Measurements from ENCODE around the gene FAM53A. TPM values are rescaled to one million over a fixed set of nuclear protein-coding genes. Genes with fewer than 3 reads are reported as not detected.

FAM53A gene, protein sequence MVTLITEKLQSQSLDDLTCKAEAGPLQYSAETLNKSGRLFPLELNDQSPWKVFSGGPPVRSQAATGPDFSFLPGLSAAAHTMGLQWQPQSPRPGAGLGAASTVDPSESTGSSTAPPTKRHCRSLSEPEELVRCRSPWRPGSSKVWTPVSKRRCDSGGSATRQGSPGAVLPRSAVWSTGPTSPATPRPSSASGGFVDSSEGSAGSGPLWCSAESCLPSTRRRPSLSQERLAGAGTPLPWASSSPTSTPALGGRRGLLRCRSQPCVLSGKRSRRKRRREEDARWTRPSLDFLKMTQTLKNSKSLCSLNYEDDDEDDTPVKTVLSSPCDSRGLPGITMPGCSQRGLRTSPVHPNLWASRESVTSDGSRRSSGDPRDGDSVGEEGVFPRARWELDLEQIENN
- total RNA-seq (2016; rRNA removed; fragmentation: Illumina TruSeq; extraction: Trizol) (0.62 and 1.1 TPM in 2 replicates), polyA plus RNA-seq (2011; rRNA removed) (0.46 and 0.48 TPM in 2 replicates), polyA minus RNA-seq (2011; rRNA and poly(A)+ RNA removed; ENCODE audit: low replicate concordance) (0.62 and 1.6 TPM in 2 replicates), Bru-seq, nascent RNA (percentile 30 among the genes with signal in this experiment), BruChase-seq, experiment 1, labeled RNA remaining after a 6-hour chase (percentile 40 among the genes with signal in this experiment), BruChase-seq, experiment 2, labeled RNA remaining after a 2-hour chase (percentile 35 among the genes with signal in this experiment)
- total RNA-seq (2016; cell fraction: cytosol; rRNA removed; fragmentation: Illumina TruSeq; extraction: Trizol; ENCODE audit: low read depth), result 1.9 TPM in 1 of 2 replicates, not detected in the other
- 0.22 and 0.56 TPM in 2 replicates for total RNA-seq (2016; cell fraction: insoluble cytoplasmic fraction; rRNA removed; fragmentation: Illumina TruSeq; extraction: Trizol)
- total RNA-seq (2016; cell fraction: membrane; rRNA removed; fragmentation: Illumina TruSeq; extraction: Trizol), result 0.83 and 1.1 TPM in 2 replicates
- total RNA-seq (2016; cell fraction: nucleus; rRNA removed; fragmentation: Illumina TruSeq; extraction: Trizol), result 0.43 and 0.44 TPM in 2 replicates
- 0.33 and 0.60 TPM in 2 replicates for polyA plus RNA-seq (2011; cell fraction: cytosol; rRNA removed)
- polyA plus RNA-seq (2011; cell fraction: nucleus; rRNA removed), result 0.69 and 0.85 TPM in 2 replicates
- polyA plus RNA-seq (2012), result 0.20 and 0.35 TPM in 2 replicates
- polyA plus RNA-seq (2016; cell fraction: cytosol; fragmentation: Illumina TruSeq; extraction: Trizol; ENCODE audit: low read depth), result 0.21 and 0.32 TPM in 2 replicates
- polyA plus RNA-seq (2016; cell fraction: insoluble cytoplasmic fraction; fragmentation: Illumina TruSeq; extraction: Trizol; ENCODE audit: low read depth), result 0.46 and 0.47 TPM in 2 replicates
- 0.26 and 0.55 TPM in 2 replicates for polyA plus RNA-seq (2016; cell fraction: membrane; fragmentation: Illumina TruSeq; extraction: Trizol; ENCODE audit: low read depth)
- 0.53 and 0.70 TPM in 2 replicates for polyA plus RNA-seq (2016; cell fraction: nucleus; fragmentation: Illumina TruSeq; extraction: Trizol; ENCODE audit: insufficient read depth, low read depth)
- not detected in 2 replicates for polyA minus RNA-seq (2011; cell fraction: cytosol; rRNA and poly(A)+ RNA removed)
- 0.13 and 0.50 TPM in 2 replicates for polyA minus RNA-seq (2011; cell fraction: nucleus; rRNA and poly(A)+ RNA removed)
- long read RNA-seq, experiment 1, partial matches to known transcripts, result 0 of 1 reads
- long read RNA-seq, experiment 1, other reads (novel, unspliced or antisense), result 1 of 1 reads
- long read RNA-seq, experiment 2, partial matches to known transcripts, result 1 of 4 reads
- long read RNA-seq, experiment 2, other reads (novel, unspliced or antisense), result 3 of 4 reads

DNA sequence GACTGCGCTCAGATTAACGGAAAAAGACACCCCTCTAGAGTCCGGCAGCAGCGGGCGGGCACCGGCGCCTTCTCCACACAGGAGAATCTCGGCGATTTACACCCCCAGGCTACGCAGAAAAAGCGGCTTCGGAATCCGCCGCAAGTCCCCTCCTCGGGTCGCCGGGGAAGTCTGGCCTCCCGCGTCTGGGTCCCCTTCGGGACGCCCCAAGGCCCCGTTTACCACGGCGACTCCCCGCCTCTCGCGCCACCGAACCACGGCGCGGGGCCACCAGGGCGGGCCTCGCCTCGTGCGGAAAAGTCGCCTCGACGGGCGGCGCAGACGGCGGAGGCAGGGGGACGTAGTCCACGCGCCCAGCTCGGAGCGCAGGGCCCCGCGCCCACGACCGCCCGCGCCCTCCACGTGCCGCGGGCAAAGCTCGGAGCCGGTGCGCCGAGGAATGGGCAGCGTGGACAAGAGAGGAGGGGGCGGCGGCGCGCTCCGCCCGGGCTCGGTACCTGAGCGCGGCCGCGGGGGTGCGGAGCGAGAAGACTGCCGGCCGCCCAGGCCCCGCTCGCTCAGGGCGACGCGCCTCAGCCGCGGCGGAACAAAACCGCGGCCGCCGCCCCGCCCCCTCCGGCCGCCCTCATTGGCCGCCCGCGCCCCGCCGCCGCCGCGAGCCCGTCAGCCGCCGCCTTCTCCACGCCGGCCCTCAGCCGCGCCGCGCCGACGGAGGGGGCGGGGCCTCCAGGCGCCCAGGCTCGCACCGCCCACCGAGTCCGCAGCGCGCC, at the start of gene FAM53A:
FAM53A (minus strand) TSS at position 578 of the 770 bp plus-strand sequence. CDS start 15,572 bp downstream, outside the sequence.
- no peak within 1 kb of the TSS for H2AFZ ChIP-seq (ENCODE audit: low read length)
- peak within 1 kb of the TSS; percentile 65 for H3K9ac ChIP-seq (ENCODE audit: insufficient read depth, low read depth, low read length)
- H3K79me2 ChIP-seq (ENCODE audit: insufficient read depth, low read length), result no peaks in the 10 kb centered on the region
- ChIA-PET POLR2A (no interaction called here), CTCF (ENCODE audit: low intra/inter-chr PET ratio, low total read pairs) (no interaction called here)
- no TSS peak for BruUV-seq (replicated peaks)
- WGBS (ENCODE audit: low lambda C conversion rate), result 41% methylated on average over 36 of the region's 118 CpGs
- FAIRE-seq (no peak), ATAC-seq (peak; percentile 77), DNase-seq (ENCODE audit: low spot score) (peak; percentile 58)
- H4K20me1 ChIP-seq (ENCODE audit: insufficient read depth, low read length), result no peaks in the 10 kb centered on the region
- H3K4me2 ChIP-seq (ENCODE audit: low read depth, low read length), result peak within 1 kb of the TSS; percentile 71
- peaks cover 39% of the 10 kb centered on the region for H3K4me1 ChIP-seq (ENCODE audit: insufficient read depth, low read length)
- intact Hi-C loops (cut with micrococcal nuclease; ENCODE audit: unreplicated experiment), result no loop called here
- peak within 1 kb of the TSS; percentile 6 to 68 (median 51); a peak in 4 of 6 replicates for H3K4me3 ChIP-seq (replicated peaks in 1 of 3; ENCODE audit: insufficient read depth in 1 of 3, low read depth in 2 of 3, low read length in 3 of 3)
- in situ Hi-C loops (cut with HindIII; ENCODE audit: extremely low pct_ligation_motif_present, low pct_unique_long_range_greater_than_20kb), result no loop called here
- H3K27ac ChIP-seq (ENCODE audit: extremely low read length, insufficient read depth, low read length), result no peak within 1 kb of the TSS
- H3K9me3 ChIP-seq (ENCODE audit: low read length), result no peaks in the 10 kb centered on the region
- H3K27me3 ChIP-seq (ENCODE audit: control insufficient read depth in 1 of 2, insufficient read depth in 2 of 2, low read length in 2 of 2), result no peaks in the 10 kb centered on the region
- H3K36me3 ChIP-seq (replicated peaks in 1 of 2; ENCODE audit: control insufficient read depth in 1 of 2, insufficient read depth in 2 of 2, low read length in 2 of 2), result no peaks in the 10 kb centered on the region
- TF ChIP-seq RXRA (CRISPR knock-in tag; IDR thresholded peaks at IDR 0.05) (no peak), ZNF678 (CRISPR knock-in tag; IDR thresholded peaks at IDR 0.05) (0 out of 2 replicates have a peak, but pooled peaks have one; percentile 32), TCF7L2 (IDR thresholded peaks at IDR 0.05; ENCODE audit: low read depth, low read length) (no peak), TAF1 (CRISPR knock-in tag; IDR thresholded peaks at IDR 0.05) (no peak), KDM3A (CRISPR knock-in tag; IDR thresholded peaks at IDR 0.05; ENCODE audit: low read depth) (no peak)
- TF ChIP-seq, protein P1, sequence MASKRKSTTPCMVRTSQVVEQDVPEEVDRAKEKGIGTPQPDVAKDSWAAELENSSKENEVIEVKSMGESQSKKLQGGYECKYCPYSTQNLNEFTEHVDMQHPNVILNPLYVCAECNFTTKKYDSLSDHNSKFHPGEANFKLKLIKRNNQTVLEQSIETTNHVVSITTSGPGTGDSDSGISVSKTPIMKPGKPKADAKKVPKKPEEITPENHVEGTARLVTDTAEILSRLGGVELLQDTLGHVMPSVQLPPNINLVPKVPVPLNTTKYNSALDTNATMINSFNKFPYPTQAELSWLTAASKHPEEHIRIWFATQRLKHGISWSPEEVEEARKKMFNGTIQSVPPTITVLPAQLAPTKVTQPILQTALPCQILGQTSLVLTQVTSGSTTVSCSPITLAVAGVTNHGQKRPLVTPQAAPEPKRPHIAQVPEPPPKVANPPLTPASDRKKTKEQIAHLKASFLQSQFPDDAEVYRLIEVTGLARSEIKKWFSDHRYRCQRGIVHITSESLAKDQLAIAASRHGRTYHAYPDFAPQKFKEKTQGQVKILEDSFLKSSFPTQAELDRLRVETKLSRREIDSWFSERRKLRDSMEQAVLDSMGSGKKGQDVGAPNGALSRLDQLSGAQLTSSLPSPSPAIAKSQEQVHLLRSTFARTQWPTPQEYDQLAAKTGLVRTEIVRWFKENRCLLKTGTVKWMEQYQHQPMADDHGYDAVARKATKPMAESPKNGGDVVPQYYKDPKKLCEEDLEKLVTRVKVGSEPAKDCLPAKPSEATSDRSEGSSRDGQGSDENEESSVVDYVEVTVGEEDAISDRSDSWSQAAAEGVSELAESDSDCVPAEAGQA (IDR thresholded peaks at IDR 0.05; ENCODE audit: low read depth), result no peak
- TF ChIP-seq, protein P1 (CRISPR knock-in tag; IDR thresholded peaks at IDR 0.05; ENCODE audit: borderline replicate concordance), result no peak
- TF ChIP-seq, protein P2, sequence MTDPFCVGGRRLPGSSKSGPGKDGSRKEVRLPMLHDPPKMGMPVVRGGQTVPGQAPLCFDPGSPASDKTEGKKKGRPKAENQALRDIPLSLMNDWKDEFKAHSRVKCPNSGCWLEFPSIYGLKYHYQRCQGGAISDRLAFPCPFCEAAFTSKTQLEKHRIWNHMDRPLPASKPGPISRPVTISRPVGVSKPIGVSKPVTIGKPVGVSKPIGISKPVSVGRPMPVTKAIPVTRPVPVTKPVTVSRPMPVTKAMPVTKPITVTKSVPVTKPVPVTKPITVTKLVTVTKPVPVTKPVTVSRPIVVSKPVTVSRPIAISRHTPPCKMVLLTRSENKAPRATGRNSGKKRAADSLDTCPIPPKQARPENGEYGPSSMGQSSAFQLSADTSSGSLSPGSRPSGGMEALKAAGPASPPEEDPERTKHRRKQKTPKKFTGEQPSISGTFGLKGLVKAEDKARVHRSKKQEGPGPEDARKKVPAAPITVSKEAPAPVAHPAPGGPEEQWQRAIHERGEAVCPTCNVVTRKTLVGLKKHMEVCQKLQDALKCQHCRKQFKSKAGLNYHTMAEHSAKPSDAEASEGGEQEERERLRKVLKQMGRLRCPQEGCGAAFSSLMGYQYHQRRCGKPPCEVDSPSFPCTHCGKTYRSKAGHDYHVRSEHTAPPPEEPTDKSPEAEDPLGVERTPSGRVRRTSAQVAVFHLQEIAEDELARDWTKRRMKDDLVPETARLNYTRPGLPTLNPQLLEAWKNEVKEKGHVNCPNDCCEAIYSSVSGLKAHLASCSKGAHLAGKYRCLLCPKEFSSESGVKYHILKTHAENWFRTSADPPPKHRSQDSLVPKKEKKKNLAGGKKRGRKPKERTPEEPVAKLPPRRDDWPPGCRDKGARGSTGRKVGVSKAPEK (CRISPR knock-in tag; IDR thresholded peaks at IDR 0.05; ENCODE audit: borderline replicate concordance), result no peak

Data from HepG2 (cell line).